UCSD-AML1 (cell line): ENCODE measurements around the gene STK38L.

Source experiments
- DNase-seq: peaks from one replicate; lab custom pipeline; 2025; ENCODE audit not compliant: unreplicated experiment; lab: John Stamatoyannopoulos, UW

STK38L gene

DNA sequence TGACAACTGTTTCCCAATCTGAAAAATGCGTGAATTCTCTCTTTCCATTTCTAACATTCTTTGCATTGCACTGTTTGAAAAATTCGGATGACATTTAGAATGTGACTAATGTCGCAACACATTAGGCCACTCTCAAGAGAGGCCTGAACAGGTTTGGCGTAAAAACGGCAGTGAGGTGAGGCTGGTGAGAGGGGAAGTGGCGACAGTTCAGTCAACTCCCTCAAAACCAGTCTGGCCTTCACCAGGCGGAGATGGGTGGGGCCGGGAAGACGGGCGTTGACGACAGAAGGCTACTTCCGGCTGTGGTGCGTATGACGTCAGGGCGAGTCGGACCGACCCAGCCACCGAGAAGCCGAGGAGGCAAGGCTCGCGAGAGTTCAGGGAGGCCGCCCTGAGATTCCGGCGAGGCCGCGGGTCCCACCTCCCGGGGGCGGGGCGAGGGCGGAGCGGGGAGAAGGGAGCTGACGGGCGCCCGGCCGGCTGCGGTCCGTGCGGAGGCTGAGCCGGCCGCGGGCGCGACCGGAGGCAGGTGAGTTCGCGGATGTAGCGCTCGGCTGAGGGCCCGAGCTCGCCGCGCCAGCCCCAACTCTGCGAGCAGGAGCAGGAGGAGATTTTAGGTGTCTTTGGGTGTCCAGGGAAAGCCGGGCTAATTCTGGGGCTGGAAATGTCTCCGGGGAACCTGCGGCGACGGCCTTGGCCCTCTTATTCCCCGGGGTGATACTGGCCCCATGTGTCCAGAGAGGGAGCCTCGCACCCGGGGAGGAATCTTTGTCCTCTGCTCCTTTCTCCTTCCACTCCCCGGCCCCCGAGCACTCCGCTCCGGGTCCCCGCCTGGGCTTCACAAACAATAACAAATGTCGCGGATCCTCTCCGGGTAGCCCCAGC lies at the start of gene STK38L:
TSS of gene STK38L (plus strand) at position 483 of the 885 bp plus-strand sequence. CDS start 53,435 bp downstream, outside the sequence.
- DNase-seq = peak; percentile 94

GRCh38 chr12:27194644-27195043 lies 49.4 kb upstream of the STK38L start:
- DNase-seq = no peak

DNA sequence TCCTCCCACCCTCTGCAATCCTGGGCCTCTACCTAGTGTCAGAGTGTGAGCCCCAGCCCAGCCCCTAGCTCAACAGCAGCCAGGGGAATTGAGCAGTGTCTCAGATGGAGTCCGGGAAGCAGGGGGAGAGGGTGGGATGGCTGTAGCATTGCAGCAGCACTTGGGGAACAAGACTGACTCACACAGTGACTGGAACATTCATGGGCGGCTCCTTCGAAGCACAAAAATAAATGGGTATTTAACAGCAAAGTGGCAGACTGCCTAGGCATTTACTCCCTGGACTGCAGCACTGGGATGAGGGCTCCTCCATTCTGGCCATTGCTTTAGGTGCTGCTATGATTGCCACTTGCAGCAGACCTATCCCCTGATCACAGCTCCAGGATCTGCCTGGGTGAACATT lies 46.0 kb upstream of the STK38L start:
- DNase-seq = no peak

GRCh38 chr12:27199638-27200300 lies 44.3 kb upstream of the STK38L start:
- DNase-seq = no peak

GRCh38 chr12:27201169-27201568 lies 42.9 kb upstream of the STK38L start:
- DNase-seq = no peak

- no peak for DNase-seq
Measured at GRCh38 chr12:27206801-27207502, 37.1 kb upstream of the STK38L start.

DNA sequence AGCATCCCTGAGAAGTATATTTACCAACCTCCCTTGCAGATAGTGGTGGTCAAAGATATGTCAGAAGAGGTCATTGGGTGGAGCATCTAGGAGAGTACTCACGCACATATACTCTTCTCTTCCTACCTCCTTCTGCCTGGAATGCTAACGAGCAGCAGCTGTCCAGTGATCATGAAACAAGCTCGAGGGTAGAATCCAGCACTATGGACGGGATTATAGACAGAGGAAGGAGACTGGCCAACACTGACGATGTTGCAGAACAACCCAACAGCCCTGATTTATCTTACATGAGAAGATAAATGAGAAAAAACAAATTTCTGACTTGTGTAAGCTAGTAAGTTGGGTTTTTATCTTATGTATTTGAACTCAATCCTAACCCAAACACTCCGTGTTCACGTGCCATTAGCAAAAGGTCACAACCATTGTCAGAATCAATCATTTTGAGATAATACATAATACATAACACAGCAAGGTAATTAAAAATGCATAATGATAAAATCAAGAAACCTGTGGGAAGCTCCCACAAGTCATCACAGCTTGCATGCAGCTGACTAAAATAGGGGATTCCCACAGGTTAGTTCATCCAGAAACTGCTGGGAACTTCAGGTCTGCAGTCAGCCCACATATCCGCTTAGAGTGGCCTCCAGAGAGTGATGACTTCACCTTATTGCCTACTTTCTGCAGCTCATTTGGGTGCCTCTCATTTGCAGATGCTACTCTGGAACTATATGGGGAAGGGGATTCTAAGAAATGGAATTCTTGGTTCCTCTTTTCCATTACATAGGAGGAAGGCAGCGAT lies 36.3 kb upstream of the STK38L start:
- DNase-seq = no peak

DNA sequence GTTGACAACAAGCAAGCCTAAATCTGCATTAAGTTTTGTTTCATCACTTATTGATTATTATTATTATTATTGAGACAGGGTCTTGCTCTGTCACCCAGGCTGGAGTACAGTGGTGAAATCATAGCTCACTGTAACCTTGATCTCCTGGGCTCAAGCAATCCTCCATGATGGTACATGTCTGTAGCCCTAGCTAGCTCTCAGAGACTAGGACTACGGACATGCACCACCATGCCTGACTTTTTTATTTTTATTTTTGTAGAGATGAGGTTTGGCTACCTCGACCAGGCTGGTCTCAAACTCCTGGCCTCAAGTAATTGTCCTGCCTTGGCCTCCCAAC lies 35.7 kb upstream of the STK38L start:
- no peak for DNase-seq

DNA sequence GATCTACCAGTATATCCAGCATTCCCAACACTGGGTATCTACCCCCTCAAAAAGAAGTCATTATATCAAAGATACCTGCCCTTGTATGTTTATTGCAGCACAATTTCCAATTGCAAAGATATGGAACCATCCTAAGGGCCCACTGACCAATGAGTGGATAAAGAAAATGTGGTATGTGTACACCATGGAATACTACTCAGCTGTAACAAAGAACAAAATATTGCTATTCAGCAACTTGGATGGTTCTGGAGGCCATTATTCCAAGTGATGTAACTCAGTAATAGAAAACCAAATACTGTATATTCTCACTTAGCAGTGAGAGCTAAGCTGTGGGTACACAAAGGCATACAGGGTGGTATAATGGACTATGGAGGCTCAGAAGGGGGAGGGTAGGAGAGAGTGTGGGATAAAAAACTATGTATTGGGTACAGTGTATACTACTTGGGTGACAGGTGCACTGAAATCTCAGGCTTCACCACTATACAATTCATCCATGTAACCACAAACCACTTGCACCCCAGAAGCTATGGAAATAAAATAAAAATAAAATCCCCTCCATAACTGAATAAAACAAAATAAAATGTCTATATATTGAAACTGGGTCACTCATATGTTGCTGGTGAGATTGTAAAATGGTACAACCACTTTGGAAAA lies 34.7 kb upstream of the STK38L start:
- no peak for DNase-seq

DNA sequence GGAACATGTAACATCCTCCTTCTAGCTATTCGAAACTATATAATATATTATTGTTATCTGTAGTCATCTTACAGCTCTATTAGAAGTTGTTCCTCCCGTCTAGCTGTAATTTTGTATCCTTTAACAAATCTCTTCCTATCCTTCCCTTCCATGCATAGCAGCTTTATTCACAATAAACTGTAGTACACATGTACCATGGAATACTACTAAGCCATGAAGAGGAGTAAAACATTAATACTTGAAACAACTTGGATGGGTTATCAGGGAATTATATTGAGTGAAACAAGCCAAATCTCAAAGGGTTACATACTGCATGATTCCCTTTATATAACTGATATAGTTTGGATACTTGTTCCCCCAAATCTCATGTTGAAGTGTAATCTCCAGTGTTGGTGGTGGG lies 33.9 kb upstream of the STK38L start:
- DNase-seq = no peak

DNA sequence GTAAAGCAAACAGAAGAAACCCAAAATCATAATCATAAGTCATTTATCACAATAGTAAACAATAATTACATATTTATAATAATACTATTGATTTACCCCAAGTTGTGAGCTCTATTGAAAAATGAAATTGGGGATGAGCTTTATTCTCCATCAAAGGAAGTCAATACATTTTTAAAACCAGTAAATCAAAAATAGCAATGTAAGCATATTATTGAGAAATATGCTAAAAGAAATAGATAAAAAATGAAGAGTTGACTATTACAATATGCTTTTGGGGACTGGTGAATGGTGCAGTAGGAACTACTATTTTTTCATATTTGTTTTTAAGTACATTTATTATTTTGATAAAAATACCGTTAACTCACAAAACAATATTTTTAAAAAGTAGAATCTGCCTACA lies 31.2 kb upstream of the STK38L start:
- no peak for DNase-seq

GRCh38 chr12:27213304-27213703 lies 30.8 kb upstream of the STK38L start:
- no peak for DNase-seq

DNA sequence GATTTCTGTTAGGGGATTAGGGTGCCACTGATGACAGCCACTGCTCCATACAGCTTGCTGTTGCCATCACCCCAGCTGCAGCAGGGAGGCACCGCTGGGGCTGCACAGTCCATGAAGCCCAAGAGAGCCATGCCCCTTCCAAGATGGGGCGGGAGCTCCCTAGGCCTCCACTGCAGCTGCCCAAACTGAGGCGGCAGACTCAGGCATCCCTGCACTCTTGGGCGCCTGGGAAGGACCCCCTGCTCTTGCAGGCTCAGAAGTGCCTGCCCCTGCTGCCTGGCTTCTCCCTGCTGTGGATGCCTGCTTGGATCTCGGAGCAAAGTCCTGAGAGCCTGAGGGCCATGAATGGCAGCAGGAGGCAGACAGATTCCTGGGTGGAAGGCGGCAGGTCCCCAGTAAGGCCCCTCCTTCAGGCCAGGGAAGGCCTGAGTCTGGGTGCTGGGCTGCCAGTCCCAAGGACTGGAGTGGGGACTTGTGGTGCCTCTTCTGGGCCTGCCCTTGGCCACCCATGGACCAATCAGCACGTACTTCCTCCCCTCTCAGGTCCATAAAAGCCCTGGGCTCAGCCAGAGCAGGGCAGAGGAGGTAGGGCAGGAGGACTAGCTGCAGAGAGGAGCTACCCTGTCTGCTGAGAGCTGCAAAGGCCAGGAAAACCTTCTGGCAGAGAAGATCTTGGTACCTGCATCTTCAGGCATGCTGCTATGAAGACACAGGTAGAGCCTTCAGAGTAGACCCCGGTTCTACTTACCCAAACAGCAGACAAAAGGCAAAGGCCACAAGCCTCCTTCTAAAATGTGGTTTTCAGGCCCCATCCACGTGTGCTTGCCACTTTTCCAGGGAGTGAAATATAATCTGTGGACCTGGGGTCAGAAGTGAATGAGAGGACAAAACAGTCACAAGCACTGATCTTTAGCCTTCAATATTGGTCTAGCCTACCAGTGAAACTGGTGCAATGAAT lies 30.0 kb upstream of the STK38L start:
- DNase-seq = no peak

GRCh38 chr12:27217590-27217989 lies 26.5 kb upstream of the STK38L start:
- no peak for DNase-seq

- DNase-seq = no peak
Measured at GRCh38 chr12:27219693-27220054, 24.4 kb upstream of the STK38L start.

- DNase-seq = no peak
Measured at GRCh38 chr12:27220055-27220987, 23.8 kb upstream of the STK38L start.

DNA sequence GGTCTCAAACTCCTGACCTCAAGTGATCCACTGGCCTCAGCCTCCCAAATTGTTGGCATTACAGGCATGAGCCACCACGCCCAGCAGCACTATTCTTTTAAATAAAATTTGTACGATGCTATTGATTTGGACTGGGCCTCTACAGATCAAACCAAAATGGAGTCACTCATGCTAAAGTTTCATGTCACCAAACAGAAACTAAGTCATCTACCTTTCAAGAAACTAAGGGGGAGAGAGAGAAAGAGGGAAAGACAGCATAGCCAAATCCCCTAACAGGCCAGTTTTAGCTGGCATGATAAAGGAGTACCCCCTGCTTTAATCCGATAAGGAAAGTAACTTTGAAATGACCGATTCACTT lies 23.1 kb upstream of the STK38L start:
- DNase-seq = no peak

DNA sequence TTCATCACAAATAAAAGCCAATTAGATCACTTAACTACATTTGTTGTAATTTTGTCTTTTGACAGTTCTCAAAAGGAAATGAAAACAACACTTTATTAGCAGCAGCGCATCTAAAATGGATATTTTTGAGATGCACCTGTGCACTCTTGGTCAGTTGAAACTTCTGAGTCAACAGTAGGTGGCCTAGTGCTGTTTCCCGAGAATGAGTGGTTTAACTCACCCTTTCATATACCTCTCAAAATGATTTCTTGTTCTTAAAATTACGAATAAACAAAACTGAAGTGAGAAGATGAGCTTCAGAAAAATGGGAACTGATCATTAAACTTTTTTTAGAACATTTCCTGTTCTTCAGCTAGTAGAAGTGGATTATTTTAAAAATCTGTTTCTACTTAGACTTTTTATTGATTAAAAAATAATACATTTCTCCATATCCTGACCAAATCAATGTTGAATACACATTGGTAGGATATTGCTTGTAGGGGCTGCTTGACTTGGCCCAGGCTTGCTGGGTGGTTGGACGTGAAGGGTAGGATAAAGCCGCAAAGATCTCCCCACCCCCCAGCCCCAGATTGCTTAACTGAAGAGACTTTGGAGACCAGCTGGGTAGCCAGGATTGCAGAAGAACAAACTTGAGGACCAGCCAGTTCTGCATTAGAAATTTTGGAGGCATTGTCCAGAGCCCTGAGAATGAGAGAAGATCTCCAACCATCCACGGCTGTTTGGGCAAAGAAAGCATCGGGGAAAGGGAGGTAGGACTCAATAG lies 22.3 kb upstream of the STK38L start:
- no peak for DNase-seq
